IPS-20b (cell line): ENCODE results near the gene RHBDD1.

Source experiments
- H3K27ac ChIP-seq: one replicate; pipeline ENCODE4 v1.5.1; 2013; ENCODE audit warnings: low read length
- H3K27me3 ChIP-seq: 2 replicates; pipeline ENCODE4 v1.6.1; 2013; ENCODE audit warnings: mild to moderate bottlenecking, low read length, inconsistent platforms; ENCODE audit not compliant: insufficient read depth
- H3K36me3 ChIP-seq: 2 replicates; pipeline ENCODE4 v1.6.1; 2013; ENCODE audit warnings: low read depth, mild to moderate bottlenecking, inconsistent platforms, low read length, moderate library complexity; ENCODE audit not compliant: insufficient read depth
- H3K4me1 ChIP-seq: 2 replicates; pipeline ENCODE4 v1.6.1; 2013; ENCODE audit warnings: mild to moderate bottlenecking, control low read depth, inconsistent platforms, low read length, moderate library complexity; ENCODE audit not compliant: insufficient read depth
- H3K4me3 ChIP-seq: 2 replicates; pipeline ENCODE4 v1.5.1; 2013; ENCODE audit warnings: mild to moderate bottlenecking, low read length, inconsistent platforms
- H3K9ac ChIP-seq: 2 replicates; pipeline ENCODE4 v1.6.1; 2013; ENCODE audit warnings: low read depth, mild to moderate bottlenecking, inconsistent platforms, low read length, moderate library complexity
- H3K9me3 ChIP-seq: 2 replicates; pipeline ENCODE4 v1.6.1; 2013; ENCODE audit warnings: mild to moderate bottlenecking, low read depth, low read length, inconsistent platforms; ENCODE audit not compliant: insufficient read depth

The RHBDD1 gene

GRCh38 chr2:226953826-226954225, 118.0 kb downstream of the RHBDD1 start:
- H3K9ac ChIP-seq = no peak overlapping the region
- no peaks in the 10 kb centered on the region for H3K36me3 ChIP-seq
- no peak overlapping the region for H3K27ac ChIP-seq
- no peaks in the 10 kb centered on the region for H3K4me1 ChIP-seq
- H3K9me3 ChIP-seq = peaks cover 5% of the 10 kb centered on the region
- H3K4me3 ChIP-seq = no peak overlapping the region
- no peaks in the 10 kb centered on the region for H3K27me3 ChIP-seq

- no peak overlapping the region for H3K27ac ChIP-seq
- no peak overlapping the region for H3K4me3 ChIP-seq
- no peaks in the 10 kb centered on the region for H3K36me3 ChIP-seq
- no peaks in the 10 kb centered on the region for H3K27me3 ChIP-seq
- no peaks in the 10 kb centered on the region for H3K4me1 ChIP-seq
- H3K9me3 ChIP-seq = peaks cover 16% of the 10 kb centered on the region
- H3K9ac ChIP-seq = no peak overlapping the region
Observed at GRCh38 chr2:226956659-226957058, 120.8 kb downstream of the RHBDD1 start.

- Histone ChIP-seq H3K27ac (no peak overlapping the region), H3K9ac (no peak overlapping the region), H3K36me3 (no peaks in the 10 kb centered on the region), H3K4me3 (no peak overlapping the region), H3K4me1 (peaks cover 8% of the 10 kb centered on the region; the same call in 1 of the 2 replicates), H3K27me3 (no peaks in the 10 kb centered on the region), H3K9me3 (peaks cover 16% of the 10 kb centered on the region)
Observed at GRCh38 chr2:226959418-226959817, 123.6 kb downstream of the RHBDD1 start.

- H3K4me3 ChIP-seq = no peak overlapping the region
- H3K9ac ChIP-seq = no peak overlapping the region
- H3K9me3 ChIP-seq = peaks cover 16% of the 10 kb centered on the region
- no peaks in the 10 kb centered on the region for H3K27me3 ChIP-seq
- peaks cover 8% of the 10 kb centered on the region; the same call in 1 of the 2 replicates for H3K4me1 ChIP-seq
- H3K27ac ChIP-seq = no peak overlapping the region
- H3K36me3 ChIP-seq = no peaks in the 10 kb centered on the region
Observed at GRCh38 chr2:226962176-226962773, 126.4 kb downstream of the RHBDD1 start.

- H3K4me3 ChIP-seq = no peak overlapping the region
- H3K36me3 ChIP-seq = no peaks in the 10 kb centered on the region
- H3K27me3 ChIP-seq = no peaks in the 10 kb centered on the region
- no peak overlapping the region for H3K9ac ChIP-seq
- H3K27ac ChIP-seq = no peak overlapping the region
- H3K4me1 ChIP-seq = peaks cover 8% of the 10 kb centered on the region; the same call in 1 of the 2 replicates
- peaks cover 13% of the 10 kb centered on the region; the same call in 1 of the 2 replicates for H3K9me3 ChIP-seq
Observed at GRCh38 chr2:226963528-226963927, 127.7 kb downstream of the RHBDD1 start.

GRCh38 chr2:226965376-226965775, 129.5 kb downstream of the RHBDD1 start:
- H3K9ac ChIP-seq = no peak overlapping the region
- H3K4me1 ChIP-seq = peaks cover 8% of the 10 kb centered on the region; the same call in 1 of the 2 replicates
- no peak overlapping the region for H3K4me3 ChIP-seq
- H3K36me3 ChIP-seq = no peaks in the 10 kb centered on the region
- no peaks in the 10 kb centered on the region for H3K9me3 ChIP-seq
- no peak overlapping the region for H3K27ac ChIP-seq
- no peaks in the 10 kb centered on the region for H3K27me3 ChIP-seq

GRCh38 chr2:226969417-226970080, 133.7 kb downstream of the RHBDD1 start:
- H3K27me3 ChIP-seq = no peaks in the 10 kb centered on the region

GRCh38 chr2:226970362-226970761, 134.5 kb downstream of the RHBDD1 start:
- H3K36me3 ChIP-seq = no peaks in the 10 kb centered on the region
- H3K9me3 ChIP-seq = no peaks in the 10 kb centered on the region
- H3K27me3 ChIP-seq = no peaks in the 10 kb centered on the region
- H3K9ac ChIP-seq = no peak overlapping the region
- no peak overlapping the region for H3K4me3 ChIP-seq
- H3K27ac ChIP-seq = no peak overlapping the region
- no peaks in the 10 kb centered on the region for H3K4me1 ChIP-seq

More at GRCh38 chr2:226969417-226970080, 133.7 kb downstream of the RHBDD1 start:
- no peaks in the 10 kb centered on the region for H3K4me1 ChIP-seq
- no peak overlapping the region for H3K27ac ChIP-seq
- no peak overlapping the region for H3K9ac ChIP-seq
- H3K4me3 ChIP-seq = no peak overlapping the region
- H3K9me3 ChIP-seq = no peaks in the 10 kb centered on the region
- H3K36me3 ChIP-seq = no peaks in the 10 kb centered on the region

- H3K9me3 ChIP-seq = no peaks in the 10 kb centered on the region
- H3K4me1 ChIP-seq = no peaks in the 10 kb centered on the region
- H3K4me3 ChIP-seq = no peak overlapping the region
- no peaks in the 10 kb centered on the region for H3K36me3 ChIP-seq
- no peak overlapping the region for H3K27ac ChIP-seq
- H3K9ac ChIP-seq = no peak overlapping the region
- H3K27me3 ChIP-seq = no peaks in the 10 kb centered on the region
Observed at GRCh38 chr2:226971084-226971483, 135.2 kb downstream of the RHBDD1 start.

GRCh38 chr2:226971770-226972169, 135.9 kb downstream of the RHBDD1 start:
- Histone ChIP-seq H3K4me3 (no peak overlapping the region), H3K27me3 (no peaks in the 10 kb centered on the region), H3K36me3 (no peaks in the 10 kb centered on the region), H3K9me3 (no peaks in the 10 kb centered on the region), H3K9ac (no peak overlapping the region), H3K27ac (no peak overlapping the region), H3K4me1 (no peaks in the 10 kb centered on the region)

GRCh38 chr2:226973816-226974215, 138.0 kb downstream of the RHBDD1 start:
- Histone ChIP-seq H3K36me3 (no peaks in the 10 kb centered on the region), H3K27ac (no peak overlapping the region), H3K9ac (no peak overlapping the region), H3K4me1 (peaks cover 5% of the 10 kb centered on the region), H3K4me3 (no peak overlapping the region), H3K27me3 (no peaks in the 10 kb centered on the region), H3K9me3 (no peaks in the 10 kb centered on the region)

- Histone ChIP-seq H3K9me3 (no peaks in the 10 kb centered on the region), H3K36me3 (no peaks in the 10 kb centered on the region), H3K4me1 (peaks cover 5% of the 10 kb centered on the region), H3K27me3 (no peaks in the 10 kb centered on the region), H3K27ac (no peak overlapping the region), H3K4me3 (no peak overlapping the region), H3K9ac (no peak overlapping the region)
Observed at GRCh38 chr2:226977775-226978190, 141.9 kb downstream of the RHBDD1 start.
